Stimulated activated CD4-positive, alpha-beta T cell treated with anti-CD3 and anti-CD28 coated beads, Interleukin-1b, Interleukin-23, amount 100 ng/mL, for 1 hour (primary cell): ENCODE results near the gene SNTN.

ENCODE experiments used
- DNase-seq, 2 donors: peaks; one replicate each; pipeline ENCODE4 v3.0.0-alpha.2; 2020; ENCODE audit warnings: low read depth in 2 of 2

SNTN gene

DNA sequence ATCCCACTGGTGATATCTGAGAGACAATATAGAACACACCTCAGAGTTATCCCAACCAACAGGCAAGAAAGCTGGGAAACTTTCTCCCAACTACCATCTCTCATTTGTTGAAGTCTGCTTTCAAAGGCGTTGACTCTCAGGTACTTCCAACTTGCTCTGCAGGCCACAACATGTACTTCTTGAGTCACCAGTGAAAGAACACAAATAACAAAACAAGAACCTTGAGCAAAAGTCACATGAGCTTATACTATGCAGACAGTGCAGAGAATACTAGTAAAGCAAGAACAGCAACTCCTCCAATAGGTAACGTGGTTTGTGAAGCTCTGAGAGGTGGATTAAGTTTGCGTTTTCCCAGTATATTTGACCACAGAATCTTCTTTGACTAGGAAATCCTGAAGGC is 20.6 kb downstream of the SNTN start:
- DNase-seq, result no peak

DNA sequence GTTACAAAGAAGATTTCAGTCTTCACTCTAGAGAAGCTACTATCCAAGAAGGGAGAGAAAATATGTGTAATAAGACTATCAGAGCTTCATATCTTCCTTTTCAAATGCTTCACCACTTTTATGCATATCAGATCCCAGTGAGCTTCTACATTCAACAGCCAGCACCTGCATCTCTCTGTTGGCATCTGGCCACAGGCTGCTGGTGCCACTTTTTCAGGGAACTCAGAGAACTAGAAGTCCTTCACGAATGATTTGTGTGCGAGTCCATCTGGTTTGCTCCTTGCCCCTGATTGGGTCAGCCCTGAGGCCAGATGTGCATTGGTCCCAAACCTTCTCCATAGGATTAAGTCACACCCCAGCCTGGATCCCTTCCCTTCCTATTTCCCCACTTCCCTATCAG is 22.1 kb downstream of the SNTN start:
- DNase-seq, result no peak

GRCh38 chr3:63679186-63679585 is 26.7 kb downstream of the SNTN start:
- no peak for DNase-seq

GRCh38 chr3:63684081-63684480 is 31.6 kb downstream of the SNTN start:
- DNase-seq, result no peak

- no peak for DNase-seq
These were observed 32.9 kb downstream of the SNTN start for GRCh38 chr3:63685340-63685739.

GRCh38 chr3:63687278-63688225 is 35.1 kb downstream of the SNTN start:
- DNase-seq, result no peak

DNA sequence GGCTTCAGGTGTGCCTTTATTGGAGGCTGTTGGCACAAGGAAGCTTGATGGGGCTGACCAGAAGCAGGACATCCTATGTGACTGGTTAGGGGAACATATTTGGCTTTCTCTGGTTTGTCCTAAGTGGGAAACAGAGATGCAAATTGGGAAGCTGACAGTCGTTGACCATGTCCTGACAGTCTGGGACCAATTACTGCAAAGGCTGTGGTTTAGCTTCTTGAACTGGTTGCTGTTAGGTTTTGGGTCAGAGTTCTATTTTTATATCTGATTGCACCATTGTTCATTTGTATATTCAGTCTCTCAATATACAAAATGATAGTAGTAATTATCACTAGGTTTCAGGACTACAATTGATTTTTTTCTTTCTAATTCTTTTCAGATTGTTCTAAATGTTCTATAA is 36.8 kb downstream of the SNTN start:
- no peak for DNase-seq

- no peak for DNase-seq
These were observed 40.9 kb downstream of the SNTN start for GRCh38 chr3:63693351-63693750.

GRCh38 chr3:63705092-63705645 is 52.7 kb downstream of the SNTN start:
- DNase-seq, result no peak

DNA sequence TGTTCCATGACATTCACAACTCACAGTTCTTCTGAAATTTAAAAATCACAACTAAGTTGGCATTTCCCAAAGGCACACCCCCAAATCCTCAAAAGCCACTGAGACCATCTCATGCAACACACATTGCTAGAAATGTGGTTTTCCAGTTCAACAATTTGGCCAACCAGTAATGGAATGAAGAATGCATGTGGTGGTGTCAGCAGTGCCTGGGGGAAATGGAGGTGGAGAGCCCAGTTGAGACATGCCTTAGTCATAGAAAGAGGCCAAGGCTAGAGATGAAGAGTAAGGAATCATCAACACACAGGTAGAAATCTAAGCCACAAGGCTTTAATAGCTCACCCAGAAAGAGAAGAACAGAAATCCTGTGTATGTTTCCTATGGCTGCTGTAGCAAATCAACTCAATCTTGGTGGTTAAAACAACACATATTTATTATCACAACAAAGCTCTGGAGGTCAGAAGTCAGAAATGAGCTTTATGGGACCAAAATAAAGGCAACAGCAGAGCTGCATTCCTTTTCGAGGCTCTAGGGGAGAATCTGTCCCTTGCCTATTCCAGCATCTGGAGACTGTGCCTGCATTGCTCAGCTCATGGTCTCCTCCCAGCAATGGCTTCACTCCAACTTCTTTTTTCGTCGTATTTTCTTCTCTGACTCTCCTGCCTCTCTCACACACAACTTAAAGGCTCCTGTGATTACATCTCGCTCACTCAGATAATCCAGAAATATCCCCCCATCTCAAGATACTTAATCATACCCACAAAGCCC is 54.0 kb downstream of the SNTN start:
- DNase-seq, result no peak

- DNase-seq, result no peak
These were observed 55.3 kb downstream of the SNTN start for GRCh38 chr3:63707731-63708130.

DNA sequence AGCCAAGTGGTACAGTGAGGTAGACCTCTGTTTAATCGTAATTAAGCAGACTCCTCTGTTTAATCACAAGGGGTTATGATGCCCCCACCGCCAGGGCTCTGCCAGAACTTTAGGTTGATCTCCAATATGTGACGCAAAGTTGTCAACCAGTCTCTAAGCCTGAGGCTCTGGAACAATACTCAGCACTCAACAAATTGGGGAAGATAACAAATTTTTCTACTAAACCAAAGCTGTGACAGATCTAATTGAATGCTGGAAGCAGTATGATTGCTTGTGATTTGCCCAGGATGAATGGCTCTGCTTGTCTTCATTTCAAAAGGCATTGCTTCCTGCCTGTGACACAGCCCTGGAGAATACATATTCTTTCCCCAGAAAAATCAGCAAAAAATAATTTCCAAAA is 57.1 kb downstream of the SNTN start:
- no peak for DNase-seq
